GM21515 (cell line): ENCODE measurements around the gene CLBA1.
"Not testable (repeated sequence)": the region's sequence is repeated elsewhere in the genome, so short reads cannot be mapped to it uniquely, and the experiment has no call there.

ENCODE experiments used
- ATAC-seq: cut with Tn5 transposase; IDR thresholded peaks from one replicate; pipeline ENCODE4 v1.9.1; 2021; ENCODE audit not compliant: unreplicated experiment

Gene CLBA1

DNA sequence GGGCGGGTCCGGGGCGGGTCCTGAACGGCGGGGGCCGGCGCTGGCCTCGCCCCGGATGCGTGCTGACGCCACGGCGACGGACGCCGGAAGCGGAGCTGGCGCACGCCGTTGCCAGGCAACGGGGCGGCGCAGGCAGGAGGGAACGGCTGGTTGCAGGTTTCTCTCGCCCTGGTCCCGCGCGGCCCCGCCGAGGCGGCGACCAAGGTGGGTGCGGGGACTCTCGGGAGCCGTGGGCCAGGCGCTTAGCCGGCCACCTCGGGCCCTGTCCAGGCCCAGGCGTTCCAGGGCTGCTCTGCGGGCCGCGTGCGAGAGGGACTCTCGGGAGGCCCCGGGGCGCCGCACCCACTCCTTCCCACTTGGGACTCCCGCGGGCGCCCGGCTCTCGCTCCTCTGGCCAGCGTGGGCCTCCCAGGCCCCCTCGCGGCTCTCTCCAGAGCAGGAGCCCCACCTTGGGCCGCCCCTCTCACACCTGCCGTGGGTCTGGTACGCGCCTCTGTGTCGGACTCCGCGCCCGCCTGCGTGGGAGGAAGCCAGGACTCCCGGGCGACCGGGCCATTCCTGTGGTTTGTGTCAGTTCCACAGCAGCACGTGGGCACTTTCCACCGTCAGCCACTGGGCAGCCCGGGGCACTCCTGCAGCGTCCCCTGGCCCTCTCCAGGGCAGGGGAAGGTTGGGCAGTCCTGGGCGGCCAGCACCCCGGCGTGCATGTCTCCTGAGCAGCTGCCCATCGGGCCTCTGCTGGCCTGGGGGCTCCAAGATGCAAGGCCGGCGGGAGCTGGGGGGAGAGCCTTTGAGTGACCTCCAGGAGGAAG, at the start of gene CLBA1:
Gene CLBA1 (plus strand): TSS at position 114 of the 812 bp plus-strand sequence. CDS start 644 bp downstream, at position 758.
- ATAC-seq, result peak; percentile 88

GRCh38 chr14:104935955-104936354, 49.6 kb upstream of the CLBA1 start:
- ATAC-seq, result no peak

GRCh38 chr14:104936361-104937155, 49.0 kb upstream of the CLBA1 start:
- no peak for ATAC-seq

GRCh38 chr14:104937161-104937560, 48.4 kb upstream of the CLBA1 start:
- ATAC-seq, result no peak

GRCh38 chr14:104937694-104938365, 47.8 kb upstream of the CLBA1 start:
- no peak for ATAC-seq

DNA sequence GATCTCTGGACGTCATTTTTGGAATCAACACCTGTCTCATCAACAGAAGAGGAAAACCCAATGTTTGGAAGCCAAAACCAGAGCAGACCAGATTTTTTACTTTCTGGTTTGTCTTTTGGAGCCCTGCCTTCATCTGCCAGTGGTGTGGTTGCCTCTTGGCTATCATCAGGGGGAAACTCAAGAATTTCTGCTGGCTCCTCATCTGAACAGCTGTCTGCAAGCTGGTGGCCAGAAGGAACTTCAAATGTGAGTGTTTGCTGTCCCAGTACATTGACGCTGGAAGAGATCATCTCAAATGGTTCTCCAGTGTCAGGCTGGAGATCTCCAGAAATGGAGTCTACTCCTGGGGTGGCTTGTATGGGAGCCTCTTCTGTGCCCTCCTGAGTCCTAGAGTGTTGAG, 47.2 kb upstream of the CLBA1 start:
- no peak for ATAC-seq

- no peak for ATAC-seq
Measured at GRCh38 chr14:104938960-104939359, 46.6 kb upstream of the CLBA1 start.

- ATAC-seq, result no peak
Measured at GRCh38 chr14:104939666-104940410, 45.8 kb upstream of the CLBA1 start.

DNA sequence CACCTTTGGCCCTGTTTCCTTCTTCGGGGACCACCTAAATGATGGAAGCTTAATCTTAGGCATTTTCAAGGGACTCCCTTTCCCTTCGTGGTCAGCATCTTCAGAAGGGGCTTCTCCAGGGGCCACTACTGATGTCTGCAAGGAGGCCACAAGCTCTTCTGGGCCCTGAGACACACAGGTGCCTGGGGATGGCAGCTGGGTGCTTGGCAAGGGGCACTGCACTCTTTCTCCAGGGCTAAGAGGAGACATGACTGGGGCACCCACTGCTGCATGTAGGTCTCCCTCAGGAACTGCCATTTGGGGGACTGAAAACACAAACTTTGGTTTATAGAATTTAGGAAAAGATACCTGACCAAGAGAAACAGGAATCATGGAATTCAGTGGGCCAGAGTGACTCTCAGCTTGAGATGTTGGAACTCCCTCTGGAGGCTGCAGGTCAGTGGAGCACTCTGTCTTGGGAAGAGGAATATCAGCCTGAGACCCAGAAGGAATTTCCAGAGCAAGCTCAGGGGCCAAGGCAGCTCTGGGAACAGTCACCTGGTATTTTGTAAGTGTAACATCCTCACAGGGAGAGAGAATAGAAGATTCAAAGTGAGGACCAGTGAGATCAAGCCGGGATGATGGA, 45.0 kb upstream of the CLBA1 start:
- no peak for ATAC-seq

- ATAC-seq, result no peak
Measured at GRCh38 chr14:104941508-104942365, 43.9 kb upstream of the CLBA1 start.

GRCh38 chr14:104942586-104942985, 43.0 kb upstream of the CLBA1 start:
- no peak for ATAC-seq

GRCh38 chr14:104943216-104944015, 42.2 kb upstream of the CLBA1 start:
- not testable (repeated sequence) for ATAC-seq

DNA sequence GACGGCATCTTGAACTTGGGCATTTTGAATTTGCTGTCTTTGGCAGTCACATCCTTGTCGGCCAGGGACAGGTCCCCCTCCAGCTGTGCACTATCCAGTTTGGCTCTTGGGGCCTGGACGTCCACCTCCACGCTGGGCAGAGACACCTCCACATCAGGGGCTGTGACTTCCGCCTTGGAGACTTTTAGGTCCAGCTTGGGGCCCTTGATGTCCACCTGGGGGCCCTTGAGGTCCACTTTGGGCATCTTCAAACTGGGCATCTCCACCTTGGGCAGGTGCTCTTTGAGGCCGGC, 41.6 kb upstream of the CLBA1 start:
- not testable (repeated sequence) for ATAC-seq

DNA sequence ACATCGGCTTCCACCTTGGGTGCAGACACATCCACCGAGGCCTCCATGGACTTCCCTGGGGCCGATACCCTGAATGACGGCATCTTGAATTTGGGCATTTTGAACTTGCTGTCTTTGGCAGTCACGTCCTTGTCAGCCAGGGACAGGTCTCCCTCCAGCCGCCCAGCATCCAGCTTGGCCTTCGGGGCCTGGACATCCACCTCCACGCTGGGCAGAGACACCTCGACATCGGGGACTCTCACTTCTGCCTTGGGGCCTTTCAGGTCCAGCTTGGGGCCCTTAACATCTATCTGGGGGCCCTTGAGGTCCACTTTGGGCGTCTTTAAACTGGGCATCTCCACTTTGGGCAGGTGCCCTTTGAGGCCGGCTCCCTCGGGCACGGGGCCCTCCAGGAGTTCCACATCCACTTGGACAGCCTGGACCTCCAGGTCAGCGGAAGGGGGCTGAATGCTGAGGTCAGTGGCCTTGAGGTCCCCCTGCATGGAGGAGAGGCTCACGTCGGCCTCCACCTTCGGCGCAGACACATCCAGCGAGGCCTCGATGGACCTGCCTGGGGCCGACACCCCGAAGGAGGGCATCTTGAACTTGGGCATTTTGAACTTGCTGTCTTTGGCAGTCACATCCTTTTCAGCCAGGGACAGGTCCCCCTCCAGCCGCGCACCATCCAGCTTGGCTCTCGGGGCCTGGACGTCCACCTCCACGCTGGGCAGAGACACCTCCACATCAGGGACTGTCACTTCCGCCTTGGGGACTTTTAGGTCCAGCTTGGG, 41.0 kb upstream of the CLBA1 start:
- not testable (repeated sequence) for ATAC-seq

GRCh38 chr14:104945266-104945665, 40.3 kb upstream of the CLBA1 start:
- ATAC-seq, result not testable (repeated sequence)

GRCh38 chr14:104945986-104946965, 39.3 kb upstream of the CLBA1 start:
- ATAC-seq, result not testable (repeated sequence)

GRCh38 chr14:104947201-104947600, 38.4 kb upstream of the CLBA1 start:
- not testable (repeated sequence) for ATAC-seq
